ENCODE data around the gene CTNNA2. TPM values are rescaled to one million over a fixed set of nuclear protein-coding genes. Genes with fewer than 3 reads are reported as not detected.

CTNNA2 gene
- total and polyA plus RNA-seq, 7 donors = 0.03 to 0.36 (median 0.17) TPM; not detected in 4

DNA sequence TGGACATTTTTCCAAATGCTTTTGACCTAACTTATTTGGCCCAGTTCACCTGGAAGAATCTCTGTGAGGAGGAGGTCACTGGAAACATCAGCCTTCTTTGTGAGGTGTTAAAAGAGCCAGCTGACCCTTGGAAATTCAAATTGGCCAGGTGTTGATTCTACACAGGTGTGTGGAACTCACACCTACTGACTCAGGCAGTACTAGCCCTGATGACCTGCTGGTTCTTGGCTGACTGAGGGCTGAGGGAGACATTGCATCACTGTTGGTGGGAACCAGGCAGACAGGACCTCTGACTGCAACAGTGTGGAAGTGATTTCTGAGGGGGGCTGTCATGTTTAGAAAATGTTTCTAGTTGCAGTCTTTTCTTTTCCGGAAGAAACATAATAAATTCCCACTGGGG lies 1033.9 kb downstream of the CTNNA2 start:
- TF ChIP-seq, protein P1, sequence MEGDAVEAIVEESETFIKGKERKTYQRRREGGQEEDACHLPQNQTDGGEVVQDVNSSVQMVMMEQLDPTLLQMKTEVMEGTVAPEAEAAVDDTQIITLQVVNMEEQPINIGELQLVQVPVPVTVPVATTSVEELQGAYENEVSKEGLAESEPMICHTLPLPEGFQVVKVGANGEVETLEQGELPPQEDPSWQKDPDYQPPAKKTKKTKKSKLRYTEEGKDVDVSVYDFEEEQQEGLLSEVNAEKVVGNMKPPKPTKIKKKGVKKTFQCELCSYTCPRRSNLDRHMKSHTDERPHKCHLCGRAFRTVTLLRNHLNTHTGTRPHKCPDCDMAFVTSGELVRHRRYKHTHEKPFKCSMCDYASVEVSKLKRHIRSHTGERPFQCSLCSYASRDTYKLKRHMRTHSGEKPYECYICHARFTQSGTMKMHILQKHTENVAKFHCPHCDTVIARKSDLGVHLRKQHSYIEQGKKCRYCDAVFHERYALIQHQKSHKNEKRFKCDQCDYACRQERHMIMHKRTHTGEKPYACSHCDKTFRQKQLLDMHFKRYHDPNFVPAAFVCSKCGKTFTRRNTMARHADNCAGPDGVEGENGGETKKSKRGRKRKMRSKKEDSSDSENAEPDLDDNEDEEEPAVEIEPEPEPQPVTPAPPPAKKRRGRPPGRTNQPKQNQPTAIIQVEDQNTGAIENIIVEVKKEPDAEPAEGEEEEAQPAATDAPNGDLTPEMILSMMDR (IDR thresholded peaks at IDR 0.05) = no peak
- H3K4me1 ChIP-seq = no peaks in the 10 kb centered on the region
- no peaks in the 10 kb centered on the region for H3K9me3 ChIP-seq
- no peak overlapping the region for H3K27ac ChIP-seq
- intact Hi-C loops (cut with DNase I) = no loop called here
- H3K4me3 ChIP-seq = no peak overlapping the region
- DNase-seq = no peak
- WGBS, 3 donors = 74 to 87% (median 86%) methylated on average over 1 of the region's 1 CpG
- H3K36me3 ChIP-seq (ENCODE audit: insufficient read depth in 1 of 2, low read depth in 1 of 2) = no peaks in the 10 kb centered on the region
- H3K27me3 ChIP-seq (ENCODE audit: insufficient read depth in 3 of 3, low read length in 2 of 3) = no peaks in the 10 kb centered on the region
- ATAC-seq = no peak

DNA sequence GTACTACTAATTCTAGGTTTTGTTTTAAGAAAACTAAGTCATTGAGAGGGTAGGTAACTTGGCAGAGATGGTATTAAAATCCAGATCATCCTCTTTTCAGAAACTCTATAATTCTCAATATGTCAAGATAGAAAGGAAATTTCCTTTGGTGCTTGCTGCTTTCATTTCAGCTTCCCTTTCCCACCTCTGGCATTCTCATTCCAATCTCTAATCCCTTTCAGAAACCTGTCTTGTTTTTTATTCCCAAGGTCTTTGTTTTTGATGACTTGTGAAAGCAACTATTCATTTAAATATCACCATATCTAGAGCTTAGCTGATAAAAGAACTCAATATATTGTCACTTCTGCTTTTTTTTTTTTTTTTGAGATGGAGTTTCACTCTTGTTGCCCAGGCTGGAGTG lies 1034.5 kb downstream of the CTNNA2 start:
- ATAC-seq (no peak), DNase-seq (no peak)
- no peak overlapping the region for H3K4me3 ChIP-seq
- H3K27ac ChIP-seq = no peak overlapping the region
- TF ChIP-seq, protein P1 (IDR thresholded peaks at IDR 0.05) = no peak
- H3K27me3 ChIP-seq (ENCODE audit: insufficient read depth in 3 of 3, low read length in 2 of 3) = no peaks in the 10 kb centered on the region
- intact Hi-C loops (cut with DNase I) = no loop called here
- no peaks in the 10 kb centered on the region for H3K36me3 ChIP-seq (ENCODE audit: insufficient read depth in 1 of 2, low read depth in 1 of 2)
- no peaks in the 10 kb centered on the region for H3K4me1 ChIP-seq
- no peaks in the 10 kb centered on the region for H3K9me3 ChIP-seq

DNA sequence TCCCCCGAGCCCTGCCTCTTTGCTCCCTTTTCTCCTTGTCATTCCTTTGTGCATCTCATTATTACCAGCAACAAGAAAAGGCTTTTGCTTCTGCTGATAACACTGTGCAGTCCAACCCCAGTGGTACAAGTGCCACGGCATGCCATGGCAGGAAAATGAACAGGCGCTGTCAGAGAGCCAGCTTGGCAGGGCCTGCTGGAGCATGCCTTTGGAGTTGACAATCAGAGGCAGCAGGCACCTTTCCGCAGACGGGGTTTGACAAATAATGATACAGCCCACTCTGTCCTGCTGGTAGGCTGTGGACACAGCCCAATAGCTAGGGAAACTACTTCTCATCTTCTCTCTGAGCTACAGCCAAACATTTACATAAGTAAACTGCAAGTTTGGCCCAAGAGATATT lies 1035.6 kb downstream of the CTNNA2 start:
- intact Hi-C loops (cut with DNase I) = no loop called here
- Histone ChIP-seq H3K36me3 (ENCODE audit: insufficient read depth in 1 of 2, low read depth in 1 of 2) (no peaks in the 10 kb centered on the region), H3K4me1 (no peaks in the 10 kb centered on the region), H3K27ac (no peak overlapping the region), H3K4me3 (no peak overlapping the region), H3K9me3 (no peaks in the 10 kb centered on the region), H3K27me3 (ENCODE audit: insufficient read depth in 3 of 3, low read length in 2 of 3) (no peaks in the 10 kb centered on the region)
- DNase-seq (no peak), ATAC-seq (no peak)
- TF ChIP-seq, protein P1 (IDR thresholded peaks at IDR 0.05) = no peak
- WGBS, 3 donors = 73 to 91% (median 74%) methylated on average over 5 of the region's 5 CpGs

DNA sequence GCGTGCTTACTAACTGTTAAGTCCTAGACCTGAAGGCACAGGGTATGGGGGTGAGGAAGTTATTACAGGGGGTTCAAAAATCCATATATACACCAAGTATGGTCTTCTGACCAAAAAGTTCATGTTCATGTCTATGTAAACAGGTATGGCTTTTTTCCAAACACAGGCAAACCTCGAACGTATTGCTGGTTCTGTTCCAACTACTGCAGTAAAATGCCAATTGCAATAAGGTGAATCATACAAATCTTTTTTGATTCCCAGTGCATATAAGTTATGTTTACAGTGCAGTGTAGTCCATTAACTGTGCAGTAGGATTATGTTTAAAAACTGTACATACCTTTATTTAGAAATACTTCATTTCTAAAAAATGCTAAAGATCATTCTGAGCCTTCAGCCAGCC lies 1037.0 kb downstream of the CTNNA2 start:
- DNase-seq = no peak
- Histone ChIP-seq H3K4me3 (no peak overlapping the region), H3K36me3 (ENCODE audit: insufficient read depth in 1 of 2, low read depth in 1 of 2) (no peaks in the 10 kb centered on the region), H3K27me3 (ENCODE audit: insufficient read depth in 3 of 3, low read length in 2 of 3) (no peaks in the 10 kb centered on the region), H3K9me3 (no peaks in the 10 kb centered on the region), H3K4me1 (no peaks in the 10 kb centered on the region), H3K27ac (no peak overlapping the region)
- TF ChIP-seq, protein P1 (IDR thresholded peaks at IDR 0.05) = no peak
- intact Hi-C loops (cut with DNase I) = no loop called here
- ATAC-seq = no peak
- 67 to 70% (median 69%) methylated on average over 3 of the region's 3 CpGs for WGBS, 3 donors

DNA sequence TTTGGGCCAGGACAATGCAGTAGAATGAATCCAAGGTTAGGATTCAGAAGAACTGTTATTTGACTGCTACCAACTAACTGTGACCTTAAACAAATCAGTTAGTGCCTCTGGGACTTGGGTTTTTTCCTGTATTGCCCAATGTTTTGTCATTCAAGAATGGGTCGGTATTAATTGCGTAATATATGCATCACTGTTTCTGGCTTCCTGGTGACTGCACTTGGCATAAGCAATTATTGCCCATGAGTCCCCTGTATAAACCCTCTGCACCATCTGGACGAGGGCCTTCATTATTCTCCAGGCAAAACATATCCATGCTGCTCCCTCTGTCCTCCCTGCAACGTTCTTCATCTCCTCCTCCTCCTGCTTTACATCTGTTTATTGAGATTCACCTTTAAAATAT lies 1047.5 kb downstream of the CTNNA2 start:
- H3K27me3 ChIP-seq (ENCODE audit: insufficient read depth in 3 of 3, low read length in 2 of 3) = no peaks in the 10 kb centered on the region
- H3K4me1 ChIP-seq = no peaks in the 10 kb centered on the region
- H3K9me3 ChIP-seq = no peaks in the 10 kb centered on the region
- H3K4me3 ChIP-seq = no peak overlapping the region
- no peaks in the 10 kb centered on the region for H3K36me3 ChIP-seq (ENCODE audit: insufficient read depth in 1 of 2, low read depth in 1 of 2)
- H3K27ac ChIP-seq = no peak overlapping the region
- DNase-seq (no peak), ATAC-seq (no peak)
- 36 to 43% (median 42%) methylated on average over 4 of the region's 4 CpGs for WGBS, 3 donors
- intact Hi-C loops (cut with DNase I) = no loop called here
- TF ChIP-seq, protein P1 (IDR thresholded peaks at IDR 0.05) = no peak
